GM12878 (cell line): ENCODE data around the gene PRRC1.

ENCODE experiments used
- EZH2 ChIP-seq: IDR thresholded peaks from 2 replicates; pipeline ENCODE4 v1.6.1; 2012; ENCODE audit warnings: low read depth, mild to moderate bottlenecking, control low read depth, inconsistent platforms, low read length, borderline replicate concordance; ENCODE audit not compliant: control insufficient read depth
- IKZF2 ChIP-seq, 2 experiments: fragments of 450-650 bp; IDR thresholded peaks; 2 replicates each; pipeline ENCODE4 v1.6.1; 2017; ENCODE audit warnings: mild to moderate bottlenecking in 2 of 2, moderate library complexity in 2 of 2
- JUND ChIP-seq: IDR thresholded peaks from 2 replicates; pipeline ENCODE4 v1.6.1; 2012; ENCODE audit warnings: low read depth, mild to moderate bottlenecking, low read length, improper control_type of control experiment, moderate library complexity
- NR2F1 ChIP-seq: fragments of 450-650 bp; conservative IDR thresholded peaks from 2 replicates; pipeline ENCODE4 v1.6.1; 2017; ENCODE audit warnings: mild to moderate bottlenecking
- SREBF2 ChIP-seq: IDR thresholded peaks from 2 replicates; pipeline ENCODE4 v1.6.1; 2012; ENCODE audit warnings: mild to moderate bottlenecking, low read length
- TAF1 ChIP-seq: IDR thresholded peaks from 2 replicates; pipeline ENCODE4 v1.6.1; 2011; ENCODE audit warnings: mild to moderate bottlenecking, low read depth, low read length, borderline replicate concordance
- USF1 ChIP-seq: IDR thresholded peaks from 2 replicates; pipeline ENCODE4 v1.6.1; 2011; ENCODE audit warnings: borderline replicate concordance, low read depth, mild to moderate bottlenecking, moderate library complexity, mixed read lengths, low read length; ENCODE audit not compliant: insufficient read depth; ENCODE audit errors: extremely low read length
- TF ChIP-seq, protein P1 (sequence below), 3 experiments: IDR thresholded peaks in 2 of 3; conservative IDR thresholded peaks in 1 of 3; 2 replicates each; pipeline ENCODE4 v1.5.1; 2011; ENCODE audit warnings: low read depth in 3 of 3, low read length in 3 of 3, mild to moderate bottlenecking in 3 of 3, control low read depth in 2 of 3, moderate library complexity in 2 of 3, inconsistent platforms in 1 of 3, mixed read lengths in 1 of 3; ENCODE audit not compliant: control insufficient read depth in 2 of 3, insufficient read depth in 1 of 3; ENCODE audit errors: extremely low read depth in 1 of 3

- TF ChIP-seq EZH2 (no peak), USF1 (no peak), IKZF2 (IDR thresholded peaks at IDR 0.05) (no peak), NR2F1 (no peak), SREBF2 (no peak), JUND (no peak), TAF1 (no peak)
- TF ChIP-seq, protein P1, sequence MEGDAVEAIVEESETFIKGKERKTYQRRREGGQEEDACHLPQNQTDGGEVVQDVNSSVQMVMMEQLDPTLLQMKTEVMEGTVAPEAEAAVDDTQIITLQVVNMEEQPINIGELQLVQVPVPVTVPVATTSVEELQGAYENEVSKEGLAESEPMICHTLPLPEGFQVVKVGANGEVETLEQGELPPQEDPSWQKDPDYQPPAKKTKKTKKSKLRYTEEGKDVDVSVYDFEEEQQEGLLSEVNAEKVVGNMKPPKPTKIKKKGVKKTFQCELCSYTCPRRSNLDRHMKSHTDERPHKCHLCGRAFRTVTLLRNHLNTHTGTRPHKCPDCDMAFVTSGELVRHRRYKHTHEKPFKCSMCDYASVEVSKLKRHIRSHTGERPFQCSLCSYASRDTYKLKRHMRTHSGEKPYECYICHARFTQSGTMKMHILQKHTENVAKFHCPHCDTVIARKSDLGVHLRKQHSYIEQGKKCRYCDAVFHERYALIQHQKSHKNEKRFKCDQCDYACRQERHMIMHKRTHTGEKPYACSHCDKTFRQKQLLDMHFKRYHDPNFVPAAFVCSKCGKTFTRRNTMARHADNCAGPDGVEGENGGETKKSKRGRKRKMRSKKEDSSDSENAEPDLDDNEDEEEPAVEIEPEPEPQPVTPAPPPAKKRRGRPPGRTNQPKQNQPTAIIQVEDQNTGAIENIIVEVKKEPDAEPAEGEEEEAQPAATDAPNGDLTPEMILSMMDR (IDR thresholded peaks at IDR 0.05 in 2 of 3, conservative IDR thresholded peaks at IDR 0.05 in 1 of 3; ENCODE audit: control insufficient read depth in 2 of 3, extremely low read depth in 1 of 3, insufficient read depth in 1 of 3, low read depth in 3 of 3, low read length in 3 of 3), result no peak
Observed at GRCh38 chr5:127529904-127530682, 12.7 kb downstream of the PRRC1 start.
